ENCODE results near the gene BCL2L13. TPM values are rescaled to one million over a fixed set of nuclear protein-coding genes. Genes with fewer than 3 reads are reported as not detected.

BCL2L13 gene
- total and polyA plus RNA-seq, 4 experiments from 2014 or later: 28.3 to 39.2 (median 32.8) TPM

DNA sequence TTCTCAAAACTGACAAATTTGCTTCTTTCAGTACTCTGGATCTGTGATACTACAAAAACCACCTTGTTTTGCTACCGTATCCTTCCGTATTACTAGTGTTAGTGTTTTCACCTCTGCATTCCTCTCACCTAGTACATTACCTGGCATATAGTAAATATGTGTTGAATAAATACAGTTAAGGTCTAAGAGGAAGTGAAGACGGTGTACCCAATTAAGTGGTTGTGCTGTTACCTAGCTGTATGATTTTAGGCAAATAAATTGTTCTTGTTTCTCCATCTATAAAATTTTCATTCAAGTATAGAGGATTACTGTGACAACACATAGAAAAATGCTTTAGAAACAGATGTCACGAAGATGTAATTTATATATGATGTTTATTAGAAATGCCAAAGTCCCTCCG lies 8.9 kb downstream of the BCL2L13 start:
- no peaks in the 10 kb centered on the region for H3K9me3 Mint-ChIP-seq
- H3K36me3 Mint-ChIP-seq: peaks cover 4% of the 10 kb centered on the region in 2 donors
- no peaks in the 10 kb centered on the region for H3K27me3 Mint-ChIP-seq
- Histone ChIP-seq H3K4me3 (ENCODE audit: low read length in 2 of 2) (no peak overlapping the region), H3K4me1 (ENCODE audit: insufficient read depth, low read length) (no peaks in the 10 kb centered on the region), H3K27me3 (ENCODE audit: insufficient read depth, low read length) (no peaks in the 10 kb centered on the region), H3K27ac (ENCODE audit: low read depth, low read length) (no peak overlapping the region), H3K9me3 (ENCODE audit: control insufficient read depth in 1 of 2, low read length in 2 of 2) (no peaks in the 10 kb centered on the region), H3K36me3 (ENCODE audit: insufficient read depth, low read length) (no peaks in the 10 kb centered on the region)
- peaks cover 4 to 14% (median 10%) of the 10 kb centered on the region in 4 donors for H3K4me1 Mint-ChIP-seq
- intact Hi-C loops (cut with micrococcal nuclease): no loop called here
- ChIA-PET CTCF (ENCODE audit: partially characterized antibody) (no interaction called here), POLR2A (ENCODE audit: partially characterized antibody) (interaction anchor here (1.5 kb wide), 1 partner anchor 9 kb away, joined by 6 read pairs; the partner anchor contains the start of gene BCL2L13)
- H3K27ac Mint-ChIP-seq: peak overlapping the region in 1 of 7 donors; percentile 32
- H3K4me3 Mint-ChIP-seq: no peak overlapping the region
- DNase-seq: no peak

DNA sequence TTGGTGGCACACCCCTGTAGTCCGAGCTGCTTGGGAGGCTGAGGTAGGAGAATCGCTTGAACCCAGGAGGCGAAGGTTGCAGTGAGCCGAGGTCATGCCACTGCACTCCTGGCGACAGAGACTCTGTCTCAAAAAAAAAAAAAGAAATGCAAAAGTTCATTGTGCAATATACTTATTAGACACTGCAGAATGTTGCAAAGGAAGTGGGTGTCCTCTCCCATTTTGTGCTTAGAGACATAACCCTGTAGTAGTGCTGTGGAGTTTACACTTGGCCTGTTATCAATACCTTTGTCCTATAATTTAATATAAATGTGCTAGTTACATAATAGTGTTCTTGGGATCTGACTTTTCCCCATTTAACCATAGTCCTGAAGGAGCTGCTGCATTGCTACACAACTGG lies 9.4 kb downstream of the BCL2L13 start:
- Histone ChIP-seq H3K4me1 (ENCODE audit: insufficient read depth, low read length) (no peaks in the 10 kb centered on the region), H3K4me3 (ENCODE audit: low read length in 2 of 2) (no peak overlapping the region), H3K27me3 (ENCODE audit: insufficient read depth, low read length) (no peaks in the 10 kb centered on the region), H3K27ac (ENCODE audit: low read depth, low read length) (no peak overlapping the region), H3K36me3 (ENCODE audit: insufficient read depth, low read length) (no peaks in the 10 kb centered on the region), H3K9me3 (ENCODE audit: control insufficient read depth in 1 of 2, low read length in 2 of 2) (no peaks in the 10 kb centered on the region)
- Mint-ChIP-seq H3K9me3 (no peaks in the 10 kb centered on the region), H3K4me3 (no peak overlapping the region), H3K27ac (no peak overlapping the region), H3K36me3 (peaks cover under 1% of the 10 kb centered on the region in 2 donors), H3K4me1 (peaks cover 2 to 14% (median 7%) of the 10 kb centered on the region in 4 donors), H3K27me3 (no peaks in the 10 kb centered on the region)
- POLR2A ChIA-PET (ENCODE audit: partially characterized antibody): interaction anchor here (1.5 kb wide), 1 partner anchor 9 kb away, joined by 6 read pairs; the partner anchor contains the start of gene BCL2L13
- DNase-seq: no peak
- intact Hi-C loops (cut with micrococcal nuclease): no loop called here
- CTCF ChIA-PET (ENCODE audit: partially characterized antibody): no interaction called here

DNA sequence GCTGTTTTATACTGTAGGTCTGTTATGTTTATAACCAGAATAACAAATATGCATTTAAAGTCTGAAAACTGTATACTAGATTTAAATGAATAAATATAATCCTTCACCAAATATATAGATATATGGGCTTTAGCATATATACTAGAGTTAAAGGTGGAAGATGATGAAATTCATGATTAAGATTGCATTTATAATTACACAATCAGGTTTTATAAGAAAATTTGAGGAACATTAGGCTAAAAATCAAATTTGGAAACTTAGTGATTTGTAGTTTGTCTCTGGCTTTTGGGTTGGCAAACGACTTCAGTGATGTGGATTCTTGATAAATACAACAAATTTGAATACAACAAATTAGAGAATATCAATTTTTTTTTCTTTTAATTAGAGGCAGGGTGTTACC lies 10.0 kb downstream of the BCL2L13 start:
- CTCF ChIA-PET (ENCODE audit: partially characterized antibody): no interaction called here
- POLR2A ChIA-PET (ENCODE audit: partially characterized antibody): interaction anchor here (1.5 kb wide), 1 partner anchor 10 kb away, joined by 6 read pairs; the partner anchor contains the start of gene BCL2L13
- no peaks in the 10 kb centered on the region for H3K36me3 ChIP-seq (ENCODE audit: insufficient read depth, low read length)
- intact Hi-C loops (cut with micrococcal nuclease): no loop called here
- Mint-ChIP-seq H3K27ac (no peak overlapping the region), H3K4me3 (no peak overlapping the region), H3K36me3 (no peaks in the 10 kb centered on the region), H3K9me3 (no peaks in the 10 kb centered on the region), H3K4me1 (peaks cover 4 to 14% (median 7%) of the 10 kb centered on the region in 4 donors), H3K27me3 (no peaks in the 10 kb centered on the region)
- H3K4me1 ChIP-seq (ENCODE audit: insufficient read depth, low read length): no peaks in the 10 kb centered on the region
- no peak overlapping the region for H3K4me3 ChIP-seq (ENCODE audit: low read length in 2 of 2)
- no peaks in the 10 kb centered on the region for H3K27me3 ChIP-seq (ENCODE audit: insufficient read depth, low read length)
- no peak for DNase-seq
- H3K9me3 ChIP-seq (ENCODE audit: control insufficient read depth in 1 of 2, low read length in 2 of 2): no peaks in the 10 kb centered on the region
- H3K27ac ChIP-seq (ENCODE audit: low read depth, low read length): no peak overlapping the region

DNA sequence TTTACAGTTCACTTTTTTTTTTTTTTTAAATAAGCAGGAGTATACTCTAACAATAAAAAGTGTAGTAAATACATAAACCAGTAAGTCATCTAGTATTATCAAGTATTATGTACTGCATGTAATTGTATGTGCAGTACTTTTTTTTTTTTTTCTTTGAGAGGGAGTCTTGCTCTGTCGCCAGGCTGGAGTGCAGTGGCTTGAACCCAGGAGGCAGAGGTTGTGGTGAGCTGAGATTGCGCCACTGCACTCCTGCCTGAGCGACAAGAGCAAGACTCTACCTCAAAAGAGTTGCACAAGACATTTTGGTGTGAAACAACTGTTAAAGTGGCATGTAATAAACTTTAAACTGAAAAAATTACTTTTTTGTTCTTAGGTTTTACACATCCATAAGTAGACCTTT lies 16.7 kb downstream of the BCL2L13 start:
- Histone ChIP-seq H3K27me3 (ENCODE audit: insufficient read depth, low read length) (no peaks in the 10 kb centered on the region), H3K9me3 (ENCODE audit: control insufficient read depth in 1 of 2, low read length in 2 of 2) (no peaks in the 10 kb centered on the region), H3K4me1 (ENCODE audit: insufficient read depth, low read length) (no peaks in the 10 kb centered on the region), H3K27ac (ENCODE audit: low read depth, low read length) (no peak overlapping the region), H3K36me3 (ENCODE audit: insufficient read depth, low read length) (no peaks in the 10 kb centered on the region), H3K4me3 (ENCODE audit: low read length in 2 of 2) (no peak overlapping the region)
- intact Hi-C loops (cut with micrococcal nuclease): no loop called here
- H3K4me1 Mint-ChIP-seq: peaks cover 0 to 6% (median 1%) of the 10 kb centered on the region in 4 donors
- ChIA-PET CTCF (ENCODE audit: partially characterized antibody) (no interaction called here), POLR2A (ENCODE audit: partially characterized antibody) (interaction anchor here (1.5 kb wide), 1 partner anchor 16 kb away, joined by 5 read pairs; the partner anchor contains the start of gene BCL2L13)
- H3K36me3 Mint-ChIP-seq: peaks cover 4 to 17% of the 10 kb centered on the region in 2 donors
- no peaks in the 10 kb centered on the region for H3K27me3 Mint-ChIP-seq
- H3K4me3 Mint-ChIP-seq: no peak overlapping the region
- no peak for DNase-seq
- peak overlapping the region in 1 of 7 donors; percentile 60 for H3K27ac Mint-ChIP-seq
- no peaks in the 10 kb centered on the region for H3K9me3 Mint-ChIP-seq

DNA sequence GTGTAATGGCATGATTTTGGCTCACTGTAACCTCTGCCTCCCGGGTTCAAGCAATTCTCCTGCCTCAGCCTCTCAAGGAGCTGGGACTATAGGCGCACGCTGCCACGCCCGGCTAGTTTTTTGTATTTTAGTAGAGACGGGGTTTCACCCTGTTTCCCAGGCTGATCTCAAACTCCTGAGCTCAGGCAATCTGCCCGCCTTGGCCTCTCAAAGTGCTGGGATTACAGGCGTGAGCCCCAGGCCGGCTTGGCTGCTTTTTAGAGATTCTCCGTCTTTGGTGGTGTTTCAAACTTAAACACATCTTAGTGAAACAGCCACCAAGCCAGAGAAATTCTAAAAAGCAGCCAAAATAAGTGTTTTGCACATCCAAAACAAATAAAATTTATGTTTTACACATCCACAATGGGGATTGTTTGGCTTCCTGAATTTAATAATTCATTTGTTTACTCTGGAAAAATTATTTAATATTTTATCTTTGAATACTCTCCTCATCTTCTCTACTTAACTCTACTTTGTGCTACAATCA lies 18.4 kb downstream of the BCL2L13 start:
- no peaks in the 10 kb centered on the region for H3K36me3 ChIP-seq (ENCODE audit: insufficient read depth, low read length)
- peaks cover 0 to 6% (median 1%) of the 10 kb centered on the region in 4 donors for H3K4me1 Mint-ChIP-seq
- no peak overlapping the region for H3K27ac Mint-ChIP-seq
- ChIA-PET POLR2A (ENCODE audit: partially characterized antibody) (no interaction called here), CTCF (ENCODE audit: partially characterized antibody) (no interaction called here)
- H3K27me3 Mint-ChIP-seq: no peaks in the 10 kb centered on the region
- peaks cover 4 to 22% of the 10 kb centered on the region in 2 donors for H3K36me3 Mint-ChIP-seq
- intact Hi-C loops (cut with micrococcal nuclease): no loop called here
- DNase-seq: no peak
- H3K4me1 ChIP-seq (ENCODE audit: insufficient read depth, low read length): no peaks in the 10 kb centered on the region
- no peaks in the 10 kb centered on the region for H3K9me3 ChIP-seq (ENCODE audit: control insufficient read depth in 1 of 2, low read length in 2 of 2)
- H3K4me3 ChIP-seq (ENCODE audit: low read length in 2 of 2): no peak overlapping the region
- H3K27ac ChIP-seq (ENCODE audit: low read depth, low read length): no peak overlapping the region
- no peak overlapping the region for H3K4me3 Mint-ChIP-seq
- H3K27me3 ChIP-seq (ENCODE audit: insufficient read depth, low read length): no peaks in the 10 kb centered on the region
- no peaks in the 10 kb centered on the region for H3K9me3 Mint-ChIP-seq

DNA sequence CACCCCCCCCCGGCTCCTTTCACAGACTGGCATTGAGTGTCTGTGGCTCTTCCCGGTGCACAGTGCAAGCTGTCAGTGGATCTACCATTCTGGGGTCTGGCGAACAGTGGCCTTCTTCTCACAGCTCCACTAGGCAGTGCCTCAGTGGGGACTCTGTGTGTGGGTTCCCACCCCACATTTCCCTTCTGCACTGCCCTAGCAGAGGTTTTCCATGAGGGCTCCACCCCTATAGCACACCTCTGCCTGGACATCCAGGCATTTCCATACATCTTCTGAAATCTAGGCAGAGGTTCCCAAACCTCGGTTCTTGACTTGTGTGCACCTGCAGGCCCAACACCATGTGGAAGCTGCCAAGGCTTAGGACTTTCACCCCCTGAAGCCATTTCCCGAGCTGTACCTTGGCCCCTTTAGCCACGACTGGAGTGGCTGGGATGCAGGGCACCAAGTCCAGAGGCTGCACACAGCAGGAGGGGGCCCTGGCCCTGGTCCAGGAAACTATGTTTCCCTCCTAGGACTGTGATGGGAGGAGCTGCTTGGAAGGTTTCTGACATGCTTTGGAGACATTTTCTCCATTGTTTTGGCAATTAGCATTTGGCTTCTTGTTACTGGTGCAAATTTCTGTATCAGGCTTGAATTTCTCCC lies 26.0 kb downstream of the BCL2L13 start:
- POLR2A ChIA-PET (ENCODE audit: partially characterized antibody): no interaction called here
- DNase-seq: no peak
- Mint-ChIP-seq H3K9me3 (peaks cover 0 to 11% (median 0%) of the 10 kb centered on the region in 8 donors), H3K4me3 (no peak overlapping the region), H3K27me3 (no peaks in the 10 kb centered on the region), H3K27ac (no peak overlapping the region), H3K4me1 (peaks cover 0 to 11% (median 3%) of the 10 kb centered on the region in 4 donors), H3K36me3 (peaks cover 37 to 38% of the 10 kb centered on the region in 2 donors)
- peaks cover 17% of the 10 kb centered on the region for H3K36me3 ChIP-seq (ENCODE audit: insufficient read depth, low read length)
- intact Hi-C loops (cut with micrococcal nuclease): no loop called here
- H3K27ac ChIP-seq (ENCODE audit: low read depth, low read length): no peak overlapping the region
- CTCF ChIA-PET (ENCODE audit: partially characterized antibody): no interaction called here
- no peak overlapping the region for H3K4me3 ChIP-seq (ENCODE audit: low read length in 2 of 2)
- H3K4me1 ChIP-seq (ENCODE audit: insufficient read depth, low read length): no peaks in the 10 kb centered on the region
- no peaks in the 10 kb centered on the region for H3K9me3 ChIP-seq (ENCODE audit: control insufficient read depth in 1 of 2, low read length in 2 of 2)
- no peaks in the 10 kb centered on the region for H3K27me3 ChIP-seq (ENCODE audit: insufficient read depth, low read length)

DNA sequence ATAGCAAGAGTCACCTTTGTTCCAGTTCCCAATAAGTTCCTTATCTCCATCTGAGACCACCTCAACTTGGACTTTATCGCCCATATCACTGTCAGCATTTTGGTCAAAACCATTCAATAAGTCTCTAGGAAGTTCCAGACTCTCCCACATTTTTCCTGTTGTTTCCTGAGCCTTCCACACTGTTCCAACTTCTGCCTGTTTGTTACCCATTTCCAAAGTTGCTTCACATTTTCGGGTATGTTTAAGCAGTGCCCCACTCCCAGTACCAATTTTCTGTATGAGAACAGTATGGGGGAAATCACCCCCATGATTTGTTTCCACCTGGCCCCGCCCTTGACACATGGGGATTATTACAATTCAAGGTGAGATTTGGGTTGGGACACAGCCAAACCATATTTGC lies 26.7 kb downstream of the BCL2L13 start:
- CTCF ChIA-PET (ENCODE audit: partially characterized antibody): no interaction called here
- Mint-ChIP-seq H3K27me3 (no peaks in the 10 kb centered on the region), H3K4me3 (peak overlapping the region in 2 of 8 donors; percentile 4 to 10), H3K36me3 (peaks cover 41 to 43% of the 10 kb centered on the region in 2 donors), H3K9me3 (peaks cover 0 to 11% (median 0%) of the 10 kb centered on the region in 8 donors), H3K4me1 (peaks cover 0 to 11% (median 4%) of the 10 kb centered on the region in 4 donors), H3K27ac (peak overlapping the region in 2 of 7 donors; percentile 29 to 48)
- Histone ChIP-seq H3K9me3 (ENCODE audit: control insufficient read depth in 1 of 2, low read length in 2 of 2) (no peaks in the 10 kb centered on the region), H3K27ac (ENCODE audit: low read depth, low read length) (no peak overlapping the region), H3K4me1 (ENCODE audit: insufficient read depth, low read length) (no peaks in the 10 kb centered on the region), H3K36me3 (ENCODE audit: insufficient read depth, low read length) (peaks cover 17% of the 10 kb centered on the region), H3K4me3 (ENCODE audit: low read length in 2 of 2) (no peak overlapping the region), H3K27me3 (ENCODE audit: insufficient read depth, low read length) (no peaks in the 10 kb centered on the region)
- intact Hi-C loops (cut with micrococcal nuclease): no loop called here
- no peak for DNase-seq
- POLR2A ChIA-PET (ENCODE audit: partially characterized antibody): no interaction called here
